Activated CD8-positive, alpha-beta T cell treated with anti-CD3 and anti-CD28 coated beads for 36 hours (primary cell): ENCODE results near the gene CRB1. TPM values are rescaled to one million over a fixed set of nuclear protein-coding genes. Genes with fewer than 3 reads are reported as not detected.

ENCODE experiments used
- ATAC-seq: fragments of 200-7000 bp; cut with Tn5 transposase; one replicate; pipeline ENCODE4 v1.10.0; 2021; ENCODE audit warnings: mild to moderate bottlenecking, moderate library complexity
- CTCF ChIA-PET: fragments of 350-600 bp; sonication (Branson Sonifier 250); formaldehyde crosslinking; loops from one replicate; lab custom pipeline; 2021; ENCODE audit warnings: antibody characterized with exemption; lab: Charles Lee
- POLR2A ChIA-PET: fragments of 350-600 bp; sonication (Branson Sonifier 250); formaldehyde crosslinking; loops from one replicate; lab custom pipeline; 2021; ENCODE audit warnings: antibody characterized with exemption; lab: Charles Lee
- DNase-seq: peaks from one replicate; pipeline ENCODE4 v3.0.0-alpha.2; 2020
- H3K27ac Mint-ChIP-seq: one replicate; pipeline ENCODE4 v1.8.0; 2021; ENCODE audit warnings: mild to moderate bottlenecking, mixed read lengths
- H3K27me3 Mint-ChIP-seq: one replicate; pipeline ENCODE4 v1.8.0; 2021; ENCODE audit warnings: mixed read lengths
- H3K36me3 Mint-ChIP-seq: one replicate; pipeline ENCODE4 v1.8.0; 2021; ENCODE audit warnings: low read depth, mixed read lengths
- H3K4me1 Mint-ChIP-seq: one replicate; pipeline ENCODE4 v1.8.0; 2021; ENCODE audit warnings: low read depth, mixed read lengths
- H3K4me3 Mint-ChIP-seq: one replicate; pipeline ENCODE4 v1.8.0; 2021; ENCODE audit warnings: mild to moderate bottlenecking, moderate library complexity, mixed read lengths
- H3K9me3 Mint-ChIP-seq: one replicate; pipeline ENCODE4 v1.8.0; 2021; ENCODE audit warnings: mixed read lengths
- intact Hi-C: fragments of 100-400 bp; cut with micrococcal nuclease; formaldehyde crosslinking; loops from one replicate; pipeline ENCODE4 v1.10.0; 2022
- total RNA-seq, 2 experiments: library from RNA; stranded (reverse); gene quantifications; one replicate each; pipeline ENCODE4 v1.2.3, GENCODE V29; 2021
- TF ChIP-seq, protein P1 (sequence below): fragments of 200-600 bp; IDR thresholded peaks from one replicate; pipeline ENCODE4 v1.8.0; 2022; ENCODE audit warnings: antibody characterized with exemption, mild to moderate bottlenecking

The CRB1 gene
- total RNA-seq, 2 experiments from 2014 or later = not detected

DNA sequence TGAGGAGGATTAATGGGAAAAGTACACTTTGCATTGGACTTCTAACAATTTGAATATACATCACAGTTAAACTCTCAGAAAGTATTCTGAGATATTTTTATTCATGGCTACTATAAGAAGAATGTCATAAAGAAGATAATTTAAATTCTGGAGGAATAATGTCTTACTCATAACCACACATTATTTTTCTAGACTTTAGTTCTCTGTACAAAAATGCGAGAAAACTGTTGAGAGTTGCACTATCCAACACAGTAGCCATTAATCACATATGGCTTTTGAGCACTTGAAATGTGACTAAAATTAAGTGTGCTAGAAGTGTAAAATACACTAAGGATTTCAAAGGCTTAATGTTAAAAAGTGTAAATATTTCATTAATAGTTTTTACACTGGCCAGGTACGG, 53.8 kb downstream of the CRB1 start:
- intact Hi-C loops = loop anchor here (10.0 kb wide), 1 partner anchor 137 kb away; no protein-coding TSS in a partner anchor
- CTCF ChIA-PET = interaction anchor here (0.8 to 1.3 kb wide), 2 partner anchors 10 to 141 kb away, joined by 3 read pairs; no protein-coding TSS in a partner anchor

DNA sequence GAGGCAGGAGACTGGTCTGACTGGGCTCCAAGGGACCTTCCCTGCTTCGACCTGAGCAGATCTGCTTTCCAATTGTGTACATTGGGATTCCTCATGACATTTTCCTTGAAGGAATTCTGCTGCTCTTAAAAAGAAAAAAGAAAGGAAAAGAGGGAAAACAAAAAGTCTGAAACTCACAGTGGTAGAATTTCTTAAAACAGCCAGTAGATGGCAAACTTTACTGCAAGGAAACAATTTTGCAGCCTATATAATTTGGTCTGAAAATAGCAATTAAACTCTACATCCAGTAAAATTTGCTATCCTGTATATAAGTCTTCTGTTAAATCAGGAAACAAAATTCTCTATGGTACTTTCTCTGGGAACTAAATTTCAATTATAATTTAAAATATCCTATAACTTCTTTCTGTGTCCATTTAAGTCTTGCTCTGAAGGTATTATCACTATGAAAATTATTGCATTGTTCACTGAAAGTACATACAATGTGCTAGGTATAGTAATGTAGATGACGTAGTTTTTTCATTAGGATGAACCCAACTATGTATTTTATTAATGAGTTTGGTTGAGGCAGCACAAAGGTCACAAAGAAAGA, 59.8 kb downstream of the CRB1 start:
- no peak for DNase-seq
- ChIA-PET CTCF (interaction anchor here (0.6 to 3.7 kb wide), 6 partner anchors 8 to 180 kb away, joined by 3 to 23 read pairs (median 3); no protein-coding TSS in a partner anchor), POLR2A (no interaction called here)
- TF ChIP-seq, protein P1, sequence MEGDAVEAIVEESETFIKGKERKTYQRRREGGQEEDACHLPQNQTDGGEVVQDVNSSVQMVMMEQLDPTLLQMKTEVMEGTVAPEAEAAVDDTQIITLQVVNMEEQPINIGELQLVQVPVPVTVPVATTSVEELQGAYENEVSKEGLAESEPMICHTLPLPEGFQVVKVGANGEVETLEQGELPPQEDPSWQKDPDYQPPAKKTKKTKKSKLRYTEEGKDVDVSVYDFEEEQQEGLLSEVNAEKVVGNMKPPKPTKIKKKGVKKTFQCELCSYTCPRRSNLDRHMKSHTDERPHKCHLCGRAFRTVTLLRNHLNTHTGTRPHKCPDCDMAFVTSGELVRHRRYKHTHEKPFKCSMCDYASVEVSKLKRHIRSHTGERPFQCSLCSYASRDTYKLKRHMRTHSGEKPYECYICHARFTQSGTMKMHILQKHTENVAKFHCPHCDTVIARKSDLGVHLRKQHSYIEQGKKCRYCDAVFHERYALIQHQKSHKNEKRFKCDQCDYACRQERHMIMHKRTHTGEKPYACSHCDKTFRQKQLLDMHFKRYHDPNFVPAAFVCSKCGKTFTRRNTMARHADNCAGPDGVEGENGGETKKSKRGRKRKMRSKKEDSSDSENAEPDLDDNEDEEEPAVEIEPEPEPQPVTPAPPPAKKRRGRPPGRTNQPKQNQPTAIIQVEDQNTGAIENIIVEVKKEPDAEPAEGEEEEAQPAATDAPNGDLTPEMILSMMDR = peak; percentile 68
- H3K4me3 Mint-ChIP-seq = no peak overlapping the region
- H3K27ac Mint-ChIP-seq = no peak overlapping the region
- intact Hi-C loops = loop anchor here (10.0 kb wide), 1 partner anchor 143 kb away; no protein-coding TSS in a partner anchor
- H3K9me3 Mint-ChIP-seq = no peaks in the 10 kb centered on the region
- H3K4me1 Mint-ChIP-seq = no peaks in the 10 kb centered on the region
- no peaks in the 10 kb centered on the region for H3K36me3 Mint-ChIP-seq
- ATAC-seq = no peak
- no peaks in the 10 kb centered on the region for H3K27me3 Mint-ChIP-seq

More for the DNA sequence above, 53.8 kb downstream of the CRB1 start:
- TF ChIP-seq, protein P1 = no peak
- DNase-seq (no peak), ATAC-seq (no peak)
- Mint-ChIP-seq H3K27me3 (no peaks in the 10 kb centered on the region), H3K4me3 (no peak overlapping the region), H3K9me3 (no peaks in the 10 kb centered on the region), H3K36me3 (no peaks in the 10 kb centered on the region), H3K4me1 (no peaks in the 10 kb centered on the region), H3K27ac (no peak overlapping the region)
- POLR2A ChIA-PET = no interaction called here

DNA sequence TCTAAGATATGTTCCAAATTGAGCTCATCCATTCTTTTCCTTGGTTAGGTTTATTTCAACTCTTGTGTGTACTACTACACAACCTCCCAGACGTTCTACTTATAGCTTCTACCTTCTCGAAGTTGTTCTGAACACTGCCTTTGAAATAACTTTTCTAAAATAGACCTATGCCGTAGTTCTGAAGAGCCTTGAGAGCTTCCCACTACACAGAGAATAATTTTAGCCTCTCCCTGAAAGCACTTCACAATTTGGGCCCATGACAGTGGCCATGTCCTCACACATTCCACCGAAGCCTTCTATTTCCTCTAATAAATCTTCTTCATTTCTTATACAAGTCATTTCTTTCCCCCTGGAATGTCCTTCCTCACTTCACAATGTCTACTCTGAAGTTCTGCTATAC, 62.2 kb downstream of the CRB1 start:
- no peak for DNase-seq
- no peak overlapping the region for H3K4me3 Mint-ChIP-seq
- no peaks in the 10 kb centered on the region for H3K27me3 Mint-ChIP-seq
- CTCF ChIA-PET = interaction anchor here (1.5 to 3.7 kb wide), 2 partner anchors 27 to 150 kb away, joined by 5 to 23 read pairs; no protein-coding TSS in a partner anchor
- no peaks in the 10 kb centered on the region for H3K4me1 Mint-ChIP-seq
- TF ChIP-seq, protein P1 = no peak
- H3K27ac Mint-ChIP-seq = no peak overlapping the region
- POLR2A ChIA-PET = no interaction called here
- no peak for ATAC-seq
- no peaks in the 10 kb centered on the region for H3K36me3 Mint-ChIP-seq
- intact Hi-C loops = no loop called here
- no peaks in the 10 kb centered on the region for H3K9me3 Mint-ChIP-seq

DNA sequence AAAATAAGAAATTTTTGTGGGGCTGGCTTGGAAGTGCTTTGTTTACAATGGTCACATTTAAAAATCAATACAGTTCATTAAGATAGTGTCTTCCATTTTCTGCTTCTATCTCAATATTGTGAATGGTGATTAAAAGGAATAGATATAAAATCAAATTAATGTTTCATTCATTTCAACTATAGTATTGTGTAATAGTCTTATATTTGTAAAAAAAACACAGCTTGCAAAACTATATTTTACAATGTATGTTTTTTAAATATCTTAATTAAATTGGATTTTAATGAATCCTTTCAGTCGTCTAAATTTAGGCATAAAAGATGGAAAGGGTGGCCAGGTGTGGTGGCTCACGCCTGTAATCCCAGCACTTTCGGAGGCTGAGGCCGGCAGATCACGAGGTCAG, 63.5 kb downstream of the CRB1 start:
- Mint-ChIP-seq H3K4me3 (no peak overlapping the region), H3K27ac (no peak overlapping the region), H3K4me1 (no peaks in the 10 kb centered on the region), H3K27me3 (no peaks in the 10 kb centered on the region), H3K9me3 (no peaks in the 10 kb centered on the region), H3K36me3 (no peaks in the 10 kb centered on the region)
- intact Hi-C loops = no loop called here
- ChIA-PET CTCF (interaction anchor here (0.7 to 0.9 kb wide), 2 partner anchors 9 to 84 kb away, joined by 3 read pairs; no protein-coding TSS in a partner anchor), POLR2A (no interaction called here)
- ATAC-seq = no peak
- TF ChIP-seq, protein P1 = no peak
- no peak for DNase-seq

DNA sequence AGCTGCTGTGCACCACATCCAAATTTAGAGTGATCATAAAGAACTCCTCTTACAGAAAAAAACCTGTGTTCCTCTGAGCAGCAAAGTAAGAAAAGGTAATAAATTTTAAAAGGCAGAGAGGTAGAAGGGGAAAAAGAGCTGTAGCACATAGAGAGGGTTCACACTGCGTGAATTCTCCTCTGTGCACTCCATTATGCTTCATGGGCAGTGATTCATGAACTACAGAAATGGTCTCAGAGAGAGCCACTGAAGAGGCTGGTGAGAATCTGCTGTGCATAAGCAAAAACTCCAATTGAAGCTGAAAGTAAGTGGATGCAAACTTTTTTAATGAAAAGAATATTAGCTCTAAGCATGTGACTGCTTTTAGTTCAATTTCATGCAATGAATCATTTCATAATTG, 65.0 kb downstream of the CRB1 start:
- CTCF ChIA-PET = interaction anchor here (0.9 to 1.8 kb wide), 3 partner anchors 12 to 153 kb away, joined by 3 to 5 read pairs (median 5); no protein-coding TSS in a partner anchor
- no peak for ATAC-seq
- TF ChIP-seq, protein P1 = no peak
- no peaks in the 10 kb centered on the region for H3K36me3 Mint-ChIP-seq
- DNase-seq = no peak
- no peaks in the 10 kb centered on the region for H3K9me3 Mint-ChIP-seq
- no peak overlapping the region for H3K4me3 Mint-ChIP-seq
- H3K4me1 Mint-ChIP-seq = no peaks in the 10 kb centered on the region
- no peak overlapping the region for H3K27ac Mint-ChIP-seq
- intact Hi-C loops = no loop called here
- POLR2A ChIA-PET = no interaction called here
- H3K27me3 Mint-ChIP-seq = no peaks in the 10 kb centered on the region
